Measurements from ENCODE around the gene CENPE. TPM values are rescaled to one million over a fixed set of nuclear protein-coding genes. Genes with fewer than 3 reads are reported as not detected.
A peak's percentile ranks its signal among the peaks of the same experiment; 100 is the strongest.
"Not testable (repeated sequence)": the region's sequence is repeated elsewhere in the genome, so short reads cannot be mapped to it uniquely, and the experiment has no call there.

CENPE gene, protein sequence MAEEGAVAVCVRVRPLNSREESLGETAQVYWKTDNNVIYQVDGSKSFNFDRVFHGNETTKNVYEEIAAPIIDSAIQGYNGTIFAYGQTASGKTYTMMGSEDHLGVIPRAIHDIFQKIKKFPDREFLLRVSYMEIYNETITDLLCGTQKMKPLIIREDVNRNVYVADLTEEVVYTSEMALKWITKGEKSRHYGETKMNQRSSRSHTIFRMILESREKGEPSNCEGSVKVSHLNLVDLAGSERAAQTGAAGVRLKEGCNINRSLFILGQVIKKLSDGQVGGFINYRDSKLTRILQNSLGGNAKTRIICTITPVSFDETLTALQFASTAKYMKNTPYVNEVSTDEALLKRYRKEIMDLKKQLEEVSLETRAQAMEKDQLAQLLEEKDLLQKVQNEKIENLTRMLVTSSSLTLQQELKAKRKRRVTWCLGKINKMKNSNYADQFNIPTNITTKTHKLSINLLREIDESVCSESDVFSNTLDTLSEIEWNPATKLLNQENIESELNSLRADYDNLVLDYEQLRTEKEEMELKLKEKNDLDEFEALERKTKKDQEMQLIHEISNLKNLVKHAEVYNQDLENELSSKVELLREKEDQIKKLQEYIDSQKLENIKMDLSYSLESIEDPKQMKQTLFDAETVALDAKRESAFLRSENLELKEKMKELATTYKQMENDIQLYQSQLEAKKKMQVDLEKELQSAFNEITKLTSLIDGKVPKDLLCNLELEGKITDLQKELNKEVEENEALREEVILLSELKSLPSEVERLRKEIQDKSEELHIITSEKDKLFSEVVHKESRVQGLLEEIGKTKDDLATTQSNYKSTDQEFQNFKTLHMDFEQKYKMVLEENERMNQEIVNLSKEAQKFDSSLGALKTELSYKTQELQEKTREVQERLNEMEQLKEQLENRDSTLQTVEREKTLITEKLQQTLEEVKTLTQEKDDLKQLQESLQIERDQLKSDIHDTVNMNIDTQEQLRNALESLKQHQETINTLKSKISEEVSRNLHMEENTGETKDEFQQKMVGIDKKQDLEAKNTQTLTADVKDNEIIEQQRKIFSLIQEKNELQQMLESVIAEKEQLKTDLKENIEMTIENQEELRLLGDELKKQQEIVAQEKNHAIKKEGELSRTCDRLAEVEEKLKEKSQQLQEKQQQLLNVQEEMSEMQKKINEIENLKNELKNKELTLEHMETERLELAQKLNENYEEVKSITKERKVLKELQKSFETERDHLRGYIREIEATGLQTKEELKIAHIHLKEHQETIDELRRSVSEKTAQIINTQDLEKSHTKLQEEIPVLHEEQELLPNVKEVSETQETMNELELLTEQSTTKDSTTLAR (N-terminal part only)
- total RNA-seq = 10 to 100 TPM in 3 of 8 experiments, 1 to 10 TPM in 5; 2.0 to 20.3 (median 2.9) TPM

DNA sequence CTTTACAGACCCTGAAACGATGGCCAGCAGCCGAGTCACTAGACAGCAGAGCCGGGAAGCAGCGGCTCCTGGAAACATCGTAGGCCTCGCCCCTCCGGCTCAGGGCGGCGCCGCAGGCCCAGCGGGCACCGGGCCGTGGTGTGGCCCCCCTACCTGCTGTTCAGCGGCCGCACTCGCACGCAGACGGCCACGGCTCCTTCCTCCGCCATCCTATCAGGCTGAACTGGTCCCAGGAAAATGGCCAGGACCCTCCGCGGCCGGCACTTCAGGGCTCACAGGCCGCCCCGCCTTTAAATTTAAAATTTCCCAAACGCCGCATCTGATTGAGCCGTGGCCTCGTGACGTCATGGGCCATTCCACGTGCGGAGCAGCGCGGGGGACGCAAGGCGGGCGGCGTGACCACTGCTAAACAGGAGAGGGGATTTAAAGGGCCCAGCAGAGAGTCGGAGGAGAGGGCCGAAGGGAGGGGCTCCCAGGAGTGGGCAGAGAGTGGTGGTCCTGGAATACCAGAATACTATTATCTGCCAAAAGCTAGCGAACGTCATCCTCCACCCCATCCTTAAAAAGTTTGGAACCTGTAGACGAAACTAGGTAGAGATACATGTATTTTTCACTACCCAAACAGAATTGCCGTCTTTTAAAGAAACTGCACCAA lies at the start of gene CENPE:
CENPE (minus strand) TSS at position 233 of the 655 bp plus-strand sequence; CDS start at position 209, 24 bp downstream.
- Histone ChIP-seq H3K4me3 (peak within 1 kb of the TSS; percentile 71 to 97 (median 87)), H3K4me1 (replicated peaks in 1 of 2) (peaks cover 0 to 7% of the 10 kb centered on the region in 2 donors), H3K27ac (peak within 1 kb of the TSS in 1 of 2 donors; percentile 7)
- in situ Hi-C loops (cut with MboI; ENCODE audit: low pct_unique_long_range_greater_than_20kb in 2 of 9, low sequenced_read_pairs in 9 of 9, unreplicated experiment in 9 of 9) = no loop called here
- 0 to 42% (median 6%) methylated on average over 1 to 20 of the region's 44 CpGs; no CpG with 5 or more reads in 2 of the 10 experiments for WGBS, 10 experiments
- ATAC-seq (replicated peaks in 6 of 8) = peak; percentile 88 to 96 (median 94)

DNA sequence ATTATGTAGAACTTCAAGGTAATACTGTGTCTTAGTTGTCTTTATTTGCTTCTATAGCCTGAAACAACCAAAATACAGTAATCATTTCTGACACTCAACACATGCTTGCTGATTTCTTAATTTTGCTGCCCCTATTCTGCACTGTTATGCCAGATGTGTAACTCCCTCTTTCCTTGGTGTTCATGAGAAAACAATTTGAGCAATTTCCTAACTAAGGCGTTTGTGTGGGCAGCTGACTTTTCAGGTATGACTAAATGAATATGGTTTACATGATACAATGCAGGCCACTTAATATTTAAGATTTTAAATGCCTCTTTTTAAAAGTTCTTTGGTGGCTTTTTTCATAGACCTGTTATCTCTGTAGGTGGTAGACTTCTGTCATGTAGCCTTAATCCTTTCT lies 46.1 kb upstream of the CENPE start:
- in situ Hi-C loops (cut with MboI; ENCODE audit: low pct_unique_long_range_greater_than_20kb in 2 of 9, low sequenced_read_pairs in 9 of 9, unreplicated experiment in 9 of 9) = no loop called here
- 0 to 100% (median 41%) methylated on average over 1 of the region's 1 CpG; no CpG with 5 or more reads in 2 of the 10 experiments for WGBS, 10 experiments
- Histone ChIP-seq H3K27ac (no peak overlapping the region), H3K4me3 (no peak overlapping the region), H3K4me1 (replicated peaks in 1 of 2) (no peaks in the 10 kb centered on the region)
- ATAC-seq (replicated peaks in 6 of 8) = no peak

DNA sequence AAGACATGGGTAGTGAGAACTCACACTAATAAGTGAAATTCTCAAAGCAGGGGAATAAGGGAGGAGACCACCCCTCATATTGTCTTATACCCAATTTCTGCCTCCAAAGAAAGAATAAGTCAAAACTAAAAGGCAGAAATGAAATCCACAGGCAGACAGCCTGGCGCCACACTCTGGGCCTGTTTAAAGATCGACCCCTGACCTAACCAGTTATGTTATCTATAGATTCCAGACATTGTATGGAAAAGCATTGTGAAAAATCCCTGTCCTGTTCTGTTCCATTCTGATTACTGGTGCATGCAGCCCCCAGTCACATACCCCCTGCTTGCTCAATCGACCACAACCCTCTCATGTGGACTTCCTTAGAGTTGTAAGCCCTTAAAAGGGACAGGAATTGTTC lies 32.8 kb upstream of the CENPE start:
- H3K4me3 ChIP-seq; ATAC-seq (replicated peaks in 6 of 8); H3K4me1 ChIP-seq (replicated peaks in 1 of 2); in situ Hi-C loops (cut with MboI; ENCODE audit: low pct_unique_long_range_greater_than_20kb in 2 of 9, low sequenced_read_pairs in 9 of 9, unreplicated experiment in 9 of 9); H3K27ac ChIP-seq: not testable (repeated sequence)
- WGBS, 10 experiments = 25 to 100% (median 78%) methylated on average over 1 to 3 of the region's 3 CpGs; no CpG with 5 or more reads in 3 of the 10 experiments

DNA sequence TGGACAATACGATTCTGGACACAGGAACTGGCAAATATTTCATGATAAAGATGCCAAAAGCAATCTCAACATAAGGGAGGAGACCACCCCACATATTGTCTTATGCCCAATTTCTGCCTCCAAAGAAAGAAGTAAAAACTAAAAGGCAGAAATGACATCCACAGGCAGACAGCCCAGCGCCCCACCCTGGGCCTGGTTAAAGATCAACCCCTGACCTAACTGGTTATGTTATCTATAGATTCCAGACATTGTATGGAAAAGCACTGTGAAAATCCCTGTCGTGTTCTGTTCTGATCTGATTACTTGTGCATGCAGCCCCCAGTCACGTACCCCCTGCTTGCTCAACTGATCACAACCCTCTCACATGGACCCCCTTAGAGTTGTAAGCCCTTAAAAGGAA lies 25.4 kb upstream of the CENPE start:
- in situ Hi-C loops (cut with MboI; ENCODE audit: low pct_unique_long_range_greater_than_20kb in 2 of 9, low sequenced_read_pairs in 9 of 9, unreplicated experiment in 9 of 9) = loop anchor here in 5 of 9 experiments (25.0 kb wide), 3 partner anchors 564 to 714 kb away; no protein-coding TSS in a partner anchor
- not testable (repeated sequence) for H3K4me1 ChIP-seq (replicated peaks in 1 of 2); ATAC-seq (replicated peaks in 6 of 8); H3K27ac ChIP-seq; H3K4me3 ChIP-seq
- 0 to 100% (median 35%) methylated on average over 1 to 4 of the region's 4 CpGs; no CpG with 5 or more reads in 2 of the 10 experiments for WGBS, 10 experiments

DNA sequence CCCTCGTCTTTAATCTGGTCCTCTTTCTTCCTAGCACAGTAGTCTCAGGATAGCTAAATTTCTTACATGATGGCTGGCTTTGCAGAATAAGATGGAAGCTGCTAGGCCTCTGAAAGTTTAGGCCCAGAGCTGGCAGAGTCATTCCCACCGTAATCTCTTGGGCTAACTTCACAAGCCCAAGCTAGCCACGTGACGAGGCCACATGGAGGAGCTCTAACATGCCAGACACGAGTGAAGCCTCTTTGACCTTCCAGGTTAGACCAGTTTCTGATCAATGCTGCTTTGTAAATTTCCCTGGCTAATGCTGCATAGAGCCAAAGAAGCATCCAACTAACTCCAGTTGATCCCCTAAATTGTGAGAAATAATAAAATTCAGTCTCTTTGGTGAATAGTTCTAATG lies 9.5 kb upstream of the CENPE start:
- Histone ChIP-seq H3K27ac (no peak overlapping the region), H3K4me3 (no peak overlapping the region), H3K4me1 (replicated peaks in 1 of 2) (no peaks in the 10 kb centered on the region)
- in situ Hi-C loops (cut with MboI; ENCODE audit: low pct_unique_long_range_greater_than_20kb in 2 of 9, low sequenced_read_pairs in 9 of 9, unreplicated experiment in 9 of 9) = loop anchor here in 6 of 9 experiments (10.0 to 25.0 kb wide), 4 partner anchors 580 to 730 kb away; no protein-coding TSS in a partner anchor
- 40 to 100% (median 70%) methylated on average over 1 to 5 of the region's 5 CpGs; no CpG with 5 or more reads in 2 of the 10 experiments for WGBS, 10 experiments
- peak in 1 of 8 experiments; percentile 29 for ATAC-seq (replicated peaks in 6 of 8)

DNA sequence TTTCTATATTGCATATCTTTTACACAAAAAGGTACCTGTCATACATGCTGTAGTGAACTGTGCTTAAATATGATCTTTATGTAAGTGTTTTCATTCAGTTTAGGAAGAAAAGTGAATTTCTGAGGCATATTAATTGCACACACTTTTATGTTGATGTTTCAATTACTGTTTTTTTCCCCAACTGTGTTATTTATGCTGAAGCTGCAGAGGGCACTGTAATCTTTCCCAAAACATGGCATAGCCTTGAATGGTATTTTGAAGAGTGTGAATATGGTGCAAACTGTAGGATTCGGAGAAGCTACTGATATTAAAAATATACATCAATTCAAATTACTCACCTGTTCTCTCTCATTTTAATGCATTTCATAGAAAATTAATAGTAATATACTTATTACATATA lies 6.0 kb upstream of the CENPE start:
- Histone ChIP-seq H3K4me3 (no peak overlapping the region), H3K27ac (no peak overlapping the region), H3K4me1 (replicated peaks in 1 of 2) (no peaks in the 10 kb centered on the region)
- in situ Hi-C loops (cut with MboI; ENCODE audit: low pct_unique_long_range_greater_than_20kb in 2 of 9, low sequenced_read_pairs in 9 of 9, unreplicated experiment in 9 of 9) = loop anchor here in 6 of 9 experiments (10.0 to 25.0 kb wide), 4 partner anchors 583 to 733 kb away; no protein-coding TSS in a partner anchor
- peak in 5 of 8 experiments; percentile 35 to 64 (median 48) for ATAC-seq (replicated peaks in 6 of 8)
- WGBS, 10 experiments = 13 to 100% (median 38%) methylated on average over 1 of the region's 1 CpG; no CpG with 5 or more reads in 4 of the 10 experiments

DNA sequence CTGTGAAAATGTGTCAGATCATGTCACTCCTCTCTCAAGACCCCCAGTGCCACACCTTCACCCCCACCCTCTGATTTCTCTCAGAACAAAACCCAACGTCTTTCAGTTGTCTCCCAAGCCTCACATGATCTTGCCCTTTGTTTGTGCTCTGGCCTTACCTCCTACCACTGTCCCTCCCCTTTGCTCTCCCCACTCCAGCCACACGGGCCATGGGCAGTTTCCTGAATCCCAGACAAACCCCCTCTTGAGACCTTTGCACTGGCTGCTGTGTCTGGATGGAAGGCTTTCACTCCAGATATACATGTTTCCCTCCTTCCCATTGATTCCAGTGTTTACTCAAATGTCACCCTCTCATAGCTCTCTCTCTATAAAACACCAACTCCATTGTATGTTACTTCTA lies 3.6 kb upstream of the CENPE start:
- in situ Hi-C loops (cut with MboI; ENCODE audit: low pct_unique_long_range_greater_than_20kb in 2 of 9, low sequenced_read_pairs in 9 of 9, unreplicated experiment in 9 of 9) = loop anchor here in 6 of 9 experiments (10.0 to 25.0 kb wide), 4 partner anchors 586 to 736 kb away; no protein-coding TSS in a partner anchor
- peaks cover 0 to 7% of the 10 kb centered on the region in 2 donors for H3K4me1 ChIP-seq (replicated peaks in 1 of 2)
- no peak overlapping the region for H3K27ac ChIP-seq
- no peak overlapping the region for H3K4me3 ChIP-seq
- WGBS, 10 experiments = 0 to 60% (median 34%) methylated on average over 1 to 2 of the region's 2 CpGs; no CpG with 5 or more reads in 4 of the 10 experiments
- no peak for ATAC-seq (replicated peaks in 6 of 8)

DNA sequence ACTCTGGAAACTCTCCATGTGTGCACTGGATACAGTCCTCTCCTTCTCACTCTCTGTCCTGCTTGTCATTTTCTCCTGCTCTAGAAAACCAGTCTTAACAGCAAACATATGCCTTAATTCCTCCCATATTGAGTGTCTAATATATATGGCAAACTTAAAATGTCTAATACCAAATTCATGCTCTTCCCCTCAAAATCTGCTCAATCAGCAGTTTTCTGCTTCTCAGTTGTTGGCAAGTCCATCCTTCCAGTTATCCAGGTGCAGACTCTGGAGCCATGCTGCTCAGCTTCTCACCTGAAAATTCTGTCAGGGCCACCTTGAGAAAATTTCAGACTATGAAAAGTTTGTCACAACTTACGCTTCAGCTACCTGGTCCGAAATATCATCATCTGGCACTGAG lies 3.1 kb upstream of the CENPE start:
- in situ Hi-C loops (cut with MboI; ENCODE audit: low pct_unique_long_range_greater_than_20kb in 2 of 9, low sequenced_read_pairs in 9 of 9, unreplicated experiment in 9 of 9) = loop anchor here in 6 of 9 experiments (10.0 to 25.0 kb wide), 4 partner anchors 586 to 736 kb away; no protein-coding TSS in a partner anchor
- ATAC-seq (replicated peaks in 6 of 8) = no peak
- H3K4me3 ChIP-seq = no peak overlapping the region
- no peak overlapping the region for H3K27ac ChIP-seq
- H3K4me1 ChIP-seq (replicated peaks in 1 of 2) = peaks cover 0 to 7% of the 10 kb centered on the region in 2 donors
- WGBS, 10 experiments = 45 to 100% (median 89%) methylated on average over 1 to 2 of the region's 2 CpGs; no CpG with 5 or more reads in 6 of the 10 experiments

DNA sequence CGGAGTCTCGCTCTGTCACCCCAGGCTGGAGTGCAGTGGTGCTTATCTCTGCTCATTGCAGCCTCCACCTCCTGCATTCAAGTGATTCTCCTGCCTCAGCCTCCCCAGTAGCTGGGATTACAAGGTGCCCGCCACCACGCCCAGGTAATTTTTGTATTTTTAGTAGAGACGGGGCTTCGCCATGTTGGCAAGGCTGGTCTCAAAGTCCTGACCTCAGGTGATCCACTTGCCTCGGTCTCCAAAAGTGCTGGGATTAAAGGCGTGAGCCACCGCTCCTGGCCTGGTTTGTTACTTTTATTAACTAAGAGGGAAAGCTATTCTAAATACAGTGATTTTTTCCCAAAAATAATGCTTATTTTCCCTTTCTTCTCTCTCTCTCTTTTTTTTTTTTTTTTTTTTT lies 866 bp upstream of the CENPE start:
- Histone ChIP-seq H3K27ac (no peak overlapping the region), H3K4me3 (no peak overlapping the region), H3K4me1 (replicated peaks in 1 of 2) (peaks cover 0 to 7% of the 10 kb centered on the region in 2 donors)
- WGBS, 10 experiments = 20 to 100% (median 96%) methylated on average over 1 to 9 of the region's 9 CpGs; no CpG with 5 or more reads in 1 of the 10 experiments
- ATAC-seq (replicated peaks in 6 of 8) = no peak
- in situ Hi-C loops (cut with MboI; ENCODE audit: low pct_unique_long_range_greater_than_20kb in 2 of 9, low sequenced_read_pairs in 9 of 9, unreplicated experiment in 9 of 9) = no loop called here

DNA sequence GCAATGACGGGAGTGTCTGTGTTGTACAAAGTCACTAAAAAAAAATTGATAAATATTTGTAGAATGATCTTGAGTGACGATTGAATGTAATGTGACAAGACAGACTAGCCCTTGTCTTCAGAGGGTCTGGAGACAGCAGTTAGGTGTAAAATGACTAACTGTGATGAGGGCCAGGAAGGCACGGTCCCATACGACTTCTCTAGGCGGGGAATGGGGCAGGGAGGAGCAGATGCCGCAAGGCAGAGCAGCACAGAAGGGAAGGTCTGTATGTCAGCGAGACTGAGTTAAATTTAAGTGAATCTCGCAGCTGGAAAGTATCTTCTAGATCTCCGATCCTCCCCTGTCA lies 405 bp downstream of the CENPE start:
- ATAC-seq (replicated peaks in 6 of 8) = peak; percentile 63 to 70 (median 66)
- 0 to 2% (median 0%) methylated on average over 1 to 6 of the region's 9 CpGs for WGBS, 10 experiments
- Histone ChIP-seq H3K4me3 (peak overlapping the region; percentile 71 to 97 (median 87)), H3K4me1 (replicated peaks in 1 of 2) (peaks cover 0 to 7% of the 10 kb centered on the region in 2 donors), H3K27ac (no peak overlapping the region)
- in situ Hi-C loops (cut with MboI; ENCODE audit: low pct_unique_long_range_greater_than_20kb in 2 of 9, low sequenced_read_pairs in 9 of 9, unreplicated experiment in 9 of 9) = no loop called here

DNA sequence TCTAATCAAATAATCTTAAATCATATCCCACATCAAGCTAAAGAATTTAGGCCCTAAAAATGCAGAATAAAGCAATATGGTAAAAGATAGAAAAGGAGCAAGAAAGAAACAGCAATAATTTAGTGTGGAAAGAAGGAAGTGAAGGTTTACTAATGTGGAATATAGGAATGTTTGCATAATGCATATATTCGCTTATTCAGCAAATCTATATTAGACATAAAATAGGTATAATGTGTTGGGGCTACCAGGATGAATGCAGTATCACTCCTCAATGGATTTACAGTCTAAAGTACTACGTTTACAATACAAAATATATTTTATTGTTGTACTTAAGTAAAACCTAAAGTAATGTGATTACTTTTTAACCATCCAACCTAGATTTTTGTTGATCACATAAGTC lies 4.7 kb downstream of the CENPE start:
- no peak overlapping the region for H3K27ac ChIP-seq
- no peak overlapping the region for H3K4me3 ChIP-seq
- H3K4me1 ChIP-seq (replicated peaks in 1 of 2) = peaks cover 0 to 7% of the 10 kb centered on the region in 2 donors
- in situ Hi-C loops (cut with MboI; ENCODE audit: low pct_unique_long_range_greater_than_20kb in 2 of 9, low sequenced_read_pairs in 9 of 9, unreplicated experiment in 9 of 9) = no loop called here
- WGBS, 10 experiments = 70 to 100% (median 80%) methylated on average over 2 of the region's 2 CpGs; no CpG with 5 or more reads in 1 of the 10 experiments
- ATAC-seq (replicated peaks in 6 of 8) = no peak
